IMR-90 (cell line): ENCODE results near the gene RNF4. TPM values are rescaled to one million over a fixed set of nuclear protein-coding genes. Genes with fewer than 3 reads are reported as not detected.
A peak's percentile ranks its signal among the peaks of the same experiment; 100 is the strongest.

ENCODE experiments used
- ATAC-seq: fragments of 200-7000 bp; cut with Tn5 transposase; 2 replicates; pipeline ENCODE4 v1.9.1; 2020; ENCODE audit warnings: low read depth, mild to moderate bottlenecking, moderate library complexity
- BruUV-seq: library from RNA; stranded (reverse); fragments of 400-500 nt; replicated peaks from 2 replicates; lab custom pipeline; 2021; lab: Mats Ljungman, UMichigan
- CTCF ChIA-PET: fragments of 300-600 bp; formaldehyde crosslinking; extraction: SDS; loops from one replicate; lab custom pipeline; 2021; ENCODE audit warnings: antibody characterized with exemption; lab: Yijun Ruan, JAX
- POLR2A ChIA-PET: fragments of 300-600 bp; sonication (Branson Sonifier 250); formaldehyde crosslinking; loops from one replicate; lab custom pipeline; 2022; ENCODE audit warnings: antibody characterized with exemption; ENCODE audit not compliant: unreplicated experiment; lab: Charles Lee
- DNase-seq: peaks from one replicate; pipeline ENCODE4 v3.0.0; 2013
- H2AFZ ChIP-seq: replicated peaks from 2 replicates; pipeline ENCODE3; 2013; ENCODE audit warnings: low read length, mild to moderate bottlenecking; ENCODE audit not compliant: poor library complexity
- H2AK5ac ChIP-seq: 2 replicates; pipeline ENCODE4 v1.6.1; 2013; ENCODE audit warnings: low read depth, low read length, inconsistent platforms
- H2AK9ac ChIP-seq: replicated peaks from 2 replicates; pipeline ENCODE3; 2013; ENCODE audit warnings: mild to moderate bottlenecking, low read depth, low read length, moderate library complexity; ENCODE audit not compliant: poor library complexity
- H2BK120ac ChIP-seq: 2 replicates; pipeline ENCODE4 v1.6.1; 2013; ENCODE audit warnings: low read depth, low read length, inconsistent platforms
- H2BK15ac ChIP-seq: 3 replicates; pipeline ENCODE4 v1.6.1; 2013; ENCODE audit warnings: low read depth, low read length, inconsistent platforms
- H2BK20ac ChIP-seq: 2 replicates; pipeline ENCODE4 v1.6.1; 2013; ENCODE audit warnings: low read depth, mild to moderate bottlenecking, inconsistent platforms, low read length, moderate library complexity
- H2BK5ac ChIP-seq: 2 replicates; pipeline ENCODE4 v1.6.1; 2013; ENCODE audit warnings: mild to moderate bottlenecking, low read depth, low read length, inconsistent platforms; ENCODE audit not compliant: poor library complexity, severe bottlenecking
- H3K14ac ChIP-seq: replicated peaks from 2 replicates; pipeline ENCODE4 v1.6.1; 2013; ENCODE audit warnings: low read depth, low read length, inconsistent platforms
- H3K18ac ChIP-seq: 2 replicates; pipeline ENCODE4 v1.6.1; 2013; ENCODE audit warnings: low read depth, low read length, control low read depth
- H3K23ac ChIP-seq: 2 replicates; pipeline ENCODE4 v1.6.1; 2013; ENCODE audit warnings: low read depth, low read length, inconsistent platforms
- H3K27ac ChIP-seq: 2 replicates; pipeline ENCODE4 v1.5.1; 2013; ENCODE audit warnings: mild to moderate bottlenecking, control low read depth, low read length; ENCODE audit not compliant: insufficient read depth
- H3K27me3 ChIP-seq: 2 replicates; pipeline ENCODE4 v1.6.1; 2013; ENCODE audit warnings: low read length; ENCODE audit not compliant: control insufficient read depth, insufficient read depth
- H3K36me3 ChIP-seq: 2 replicates; pipeline ENCODE4 v1.6.1; 2013; ENCODE audit warnings: low read length, mixed read lengths; ENCODE audit not compliant: control insufficient read depth, insufficient read depth
- H3K4ac ChIP-seq: 2 replicates; pipeline ENCODE4 v1.6.1; 2013; ENCODE audit warnings: low read depth, low read length, inconsistent platforms
- H3K4me1 ChIP-seq: 2 replicates; pipeline ENCODE4 v1.6.1; 2013; ENCODE audit warnings: low read length, mixed read lengths; ENCODE audit not compliant: control insufficient read depth, insufficient read depth
- H3K4me2 ChIP-seq: 2 replicates; pipeline ENCODE4 v1.6.1; 2013; ENCODE audit warnings: low read depth, mild to moderate bottlenecking, control low read depth, low read length, moderate library complexity
- H3K4me3 ChIP-seq: 2 replicates; pipeline ENCODE4 v1.5.1; 2013; ENCODE audit warnings: low read depth, mild to moderate bottlenecking, control low read depth, low read length, moderate library complexity; ENCODE audit not compliant: insufficient read depth
- H3K56ac ChIP-seq: 2 replicates; pipeline ENCODE4 v1.6.1; 2013; ENCODE audit warnings: low read length, inconsistent platforms; ENCODE audit not compliant: insufficient read depth; ENCODE audit errors: extremely low read depth
- H3K79me1 ChIP-seq, 2 experiments: 2 replicates each; pipeline ENCODE4 v1.6.1; 2013; ENCODE audit warnings: low read length in 2 of 2, inconsistent platforms in 1 of 2, low read depth in 1 of 2
- H3K9ac ChIP-seq: 2 replicates; pipeline ENCODE4 v1.6.1; 2013; ENCODE audit warnings: low read depth, low read length, control low read depth
- H3K9me1 ChIP-seq: 2 replicates; pipeline ENCODE4 v1.6.1; 2013; ENCODE audit warnings: low read length, inconsistent platforms; ENCODE audit not compliant: insufficient read depth
- H3K9me3 ChIP-seq: 2 replicates; pipeline ENCODE4 v1.6.1; 2013; ENCODE audit warnings: low read length; ENCODE audit not compliant: control insufficient read depth, insufficient read depth
- H4K20me1 ChIP-seq: 2 replicates; pipeline ENCODE4 v1.6.1; 2013; ENCODE audit warnings: low read length, inconsistent platforms; ENCODE audit not compliant: insufficient read depth
- H4K5ac ChIP-seq: 2 replicates; pipeline ENCODE4 v1.6.1; 2013; ENCODE audit warnings: mild to moderate bottlenecking, low read depth, low read length, control low read depth
- H4K8ac ChIP-seq, 2 experiments: 2 replicates each; pipeline ENCODE4 v1.6.1; 2013; ENCODE audit warnings: low read depth in 2 of 2, low read length in 2 of 2, control low read depth in 1 of 2, inconsistent platforms in 1 of 2
- H4K91ac ChIP-seq: 2 replicates; pipeline ENCODE4 v1.6.1; 2013; ENCODE audit warnings: low read depth, low read length, inconsistent platforms; ENCODE audit not compliant: insufficient read depth
- MAFK ChIP-seq: IDR thresholded peaks from 2 replicates; pipeline ENCODE4 v1.6.1; 2012; ENCODE audit warnings: low read depth, low read length, improper control_type of control experiment
- MAZ ChIP-seq: IDR thresholded peaks from 2 replicates; pipeline ENCODE4 v1.6.1; 2012; ENCODE audit warnings: low read depth, mild to moderate bottlenecking, low read length, improper control_type of control experiment, moderate library complexity, borderline replicate concordance
- RFX5 ChIP-seq: IDR thresholded peaks from 2 replicates; pipeline ENCODE4 v1.8.0; 2012; ENCODE audit warnings: low read depth, mild to moderate bottlenecking, low read length, moderate library complexity
- SMC3 ChIP-seq: fragments of 150-350 bp; IDR thresholded peaks from 2 replicates; pipeline ENCODE4 v1.6.1; 2016; ENCODE audit warnings: low read depth, mild to moderate bottlenecking, antibody characterized with exemption, low read length, moderate library complexity
- WGBS, 2 experiments: methylation state at CpG; one replicate each; pipeline versions ENCODE4 v1.1.5 to v1.1.7; 2013; ENCODE audit warnings: missing lambda C conversion rate in 2 of 2; ENCODE audit not compliant: insufficient read length in 1 of 2; ENCODE audit errors: extremely low coverage in 2 of 2; 5-methylcytosine and 5-hydroxymethylcytosine counted together
- dilution Hi-C: fragments of 300-500 bp; cut with HindIII; formaldehyde crosslinking; loops from one replicate; pipeline ENCODE4 v1.14.3; 2018; ENCODE audit warnings: low sequenced_read_pairs; ENCODE audit not compliant: unreplicated experiment
- in situ Hi-C: fragments of 300-500 bp; cut with MboI; formaldehyde crosslinking; loops from 3 replicates; pipeline ENCODE4 v1.14.3; 2019; ENCODE audit warnings: low sequenced_read_pairs, inconsistent platforms, mixed read lengths
- intact Hi-C: fragments of 100-400 bp; cut with micrococcal nuclease; formaldehyde crosslinking; loops from 2 replicates; pipeline ENCODE4 v1.10.0; 2022
- polyA plus RNA-seq, 3 experiments: library from polyadenylated mRNA; depleted of rRNA; stranded (reverse); fragments of >200 nt; gene quantifications; 2 replicates each; pipeline ENCODE4 v1.2.3, GENCODE V29; 2012; ENCODE audit warnings: low replicate concordance in 1 of 3
- total RNA-seq: library from RNA; depleted of rRNA; stranded (reverse); fragments of >200 nt; gene quantifications from 2 replicates; pipeline ENCODE4 v1.2.3, GENCODE V29; 2012
- TF ChIP-seq, protein P1 (sequence below): fragments of 150-350 bp; IDR thresholded peaks from 2 replicates; pipeline ENCODE4 v1.6.1; 2017; ENCODE audit warnings: mild to moderate bottlenecking, antibody characterized with exemption, low read length, low read depth
- TF ChIP-seq, protein P2 (sequence below): conservative IDR thresholded peaks from 2 replicates; pipeline ENCODE4 v1.5.1; 2012; ENCODE audit warnings: mild to moderate bottlenecking, low read depth, low read length, improper control_type of control experiment

Gene RNF4
- total and polyA plus RNA-seq, 2 of the 4 experiments (the other 2 are of a cell fraction) = 63.8 to 73.8 TPM

GRCh38 chr4:2489841-2490552 lies 21.1 kb downstream of the RNF4 start (continued):
- TF ChIP-seq SMC3 = no peak

DNA sequence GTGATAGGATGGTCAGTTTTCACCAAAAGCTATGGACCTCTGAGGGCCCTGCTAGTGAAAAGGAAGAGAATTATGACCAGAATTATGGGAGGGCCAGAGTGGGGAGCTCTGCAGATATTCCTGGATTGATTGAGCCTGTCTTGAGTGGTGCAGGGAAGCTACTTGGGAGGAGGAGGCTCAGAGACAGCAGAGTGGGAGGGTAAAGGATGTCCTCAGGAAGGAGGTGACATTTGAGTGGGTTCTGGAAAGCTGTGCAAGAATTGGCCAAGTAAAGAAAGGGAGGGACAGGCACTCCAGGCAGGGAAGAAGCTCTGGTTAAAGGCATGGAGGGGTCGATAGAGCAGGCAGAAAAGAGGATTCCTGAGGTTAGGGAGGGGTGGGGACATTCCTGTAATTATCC lies 24.1 kb downstream of the RNF4 start:
- H2BK120ac ChIP-seq = no peak overlapping the region
- H3K9ac ChIP-seq = no peak overlapping the region
- no peak overlapping the region for H2AK9ac ChIP-seq
- H3K4me3 ChIP-seq = no peak overlapping the region
- no TSS peak for BruUV-seq
- ATAC-seq (no peak), DNase-seq (no peak)
- H3K27ac ChIP-seq = no peak overlapping the region
- dilution Hi-C loops (no loop called here), intact Hi-C loops (no loop called here), in situ Hi-C loops (no loop called here)
- no peak overlapping the region for H3K23ac ChIP-seq
- 100% methylated on average over 1 of the region's 1 CpG; no CpG with 5 or more reads in 1 of the 2 experiments for WGBS, 2 experiments
- CTCF ChIA-PET = no interaction called here
- H3K4me2 ChIP-seq = no peak overlapping the region
- H3K14ac ChIP-seq = no peak overlapping the region
- POLR2A ChIA-PET = no interaction called here
- TF ChIP-seq, protein P1, sequence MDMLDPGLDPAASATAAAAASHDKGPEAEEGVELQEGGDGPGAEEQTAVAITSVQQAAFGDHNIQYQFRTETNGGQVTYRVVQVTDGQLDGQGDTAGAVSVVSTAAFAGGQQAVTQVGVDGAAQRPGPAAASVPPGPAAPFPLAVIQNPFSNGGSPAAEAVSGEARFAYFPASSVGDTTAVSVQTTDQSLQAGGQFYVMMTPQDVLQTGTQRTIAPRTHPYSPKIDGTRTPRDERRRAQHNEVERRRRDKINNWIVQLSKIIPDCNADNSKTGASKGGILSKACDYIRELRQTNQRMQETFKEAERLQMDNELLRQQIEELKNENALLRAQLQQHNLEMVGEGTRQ = no peak
- TF ChIP-seq RFX5 (no peak), MAFK (no peak), MAZ (no peak)
- TF ChIP-seq, protein P2, sequence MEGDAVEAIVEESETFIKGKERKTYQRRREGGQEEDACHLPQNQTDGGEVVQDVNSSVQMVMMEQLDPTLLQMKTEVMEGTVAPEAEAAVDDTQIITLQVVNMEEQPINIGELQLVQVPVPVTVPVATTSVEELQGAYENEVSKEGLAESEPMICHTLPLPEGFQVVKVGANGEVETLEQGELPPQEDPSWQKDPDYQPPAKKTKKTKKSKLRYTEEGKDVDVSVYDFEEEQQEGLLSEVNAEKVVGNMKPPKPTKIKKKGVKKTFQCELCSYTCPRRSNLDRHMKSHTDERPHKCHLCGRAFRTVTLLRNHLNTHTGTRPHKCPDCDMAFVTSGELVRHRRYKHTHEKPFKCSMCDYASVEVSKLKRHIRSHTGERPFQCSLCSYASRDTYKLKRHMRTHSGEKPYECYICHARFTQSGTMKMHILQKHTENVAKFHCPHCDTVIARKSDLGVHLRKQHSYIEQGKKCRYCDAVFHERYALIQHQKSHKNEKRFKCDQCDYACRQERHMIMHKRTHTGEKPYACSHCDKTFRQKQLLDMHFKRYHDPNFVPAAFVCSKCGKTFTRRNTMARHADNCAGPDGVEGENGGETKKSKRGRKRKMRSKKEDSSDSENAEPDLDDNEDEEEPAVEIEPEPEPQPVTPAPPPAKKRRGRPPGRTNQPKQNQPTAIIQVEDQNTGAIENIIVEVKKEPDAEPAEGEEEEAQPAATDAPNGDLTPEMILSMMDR = no peak
- H3K9me3 ChIP-seq = no peaks in the 10 kb centered on the region
- H4K91ac ChIP-seq = no peak overlapping the region
- H2BK5ac ChIP-seq = no peak overlapping the region
- peaks cover 31% of the 10 kb centered on the region for H3K9me1 ChIP-seq
- peaks cover 42 to 78% of the 10 kb centered on the region in 2 experiments for H3K79me1 ChIP-seq
- no peak overlapping the region for H3K56ac ChIP-seq
- no peak overlapping the region for H3K4ac ChIP-seq
- no peak overlapping the region for H2BK15ac ChIP-seq
- H3K36me3 ChIP-seq = peaks cover 47% of the 10 kb centered on the region
- no peak overlapping the region for H4K8ac ChIP-seq
- H4K5ac ChIP-seq = no peak overlapping the region
- H3K18ac ChIP-seq = no peak overlapping the region
- H4K20me1 ChIP-seq = peaks cover 67% of the 10 kb centered on the region
- peak overlapping the region; percentile 21 for H2AFZ ChIP-seq
- peaks cover 5% of the 10 kb centered on the region for H3K4me1 ChIP-seq
- H2AK5ac ChIP-seq = no peak overlapping the region
- no peaks in the 10 kb centered on the region for H3K27me3 ChIP-seq
- no peak overlapping the region for H2BK20ac ChIP-seq
